ENCODE measurements around the gene RELB.
"Not testable (repeated sequence)": the region's sequence is repeated elsewhere in the genome, so short reads cannot be mapped to it uniquely, and the experiment has no call there.

The RELB gene

GRCh38 chr19:44988273-44988672, 13.0 kb upstream of the RELB start:
- no peak for DNase-seq

DNA sequence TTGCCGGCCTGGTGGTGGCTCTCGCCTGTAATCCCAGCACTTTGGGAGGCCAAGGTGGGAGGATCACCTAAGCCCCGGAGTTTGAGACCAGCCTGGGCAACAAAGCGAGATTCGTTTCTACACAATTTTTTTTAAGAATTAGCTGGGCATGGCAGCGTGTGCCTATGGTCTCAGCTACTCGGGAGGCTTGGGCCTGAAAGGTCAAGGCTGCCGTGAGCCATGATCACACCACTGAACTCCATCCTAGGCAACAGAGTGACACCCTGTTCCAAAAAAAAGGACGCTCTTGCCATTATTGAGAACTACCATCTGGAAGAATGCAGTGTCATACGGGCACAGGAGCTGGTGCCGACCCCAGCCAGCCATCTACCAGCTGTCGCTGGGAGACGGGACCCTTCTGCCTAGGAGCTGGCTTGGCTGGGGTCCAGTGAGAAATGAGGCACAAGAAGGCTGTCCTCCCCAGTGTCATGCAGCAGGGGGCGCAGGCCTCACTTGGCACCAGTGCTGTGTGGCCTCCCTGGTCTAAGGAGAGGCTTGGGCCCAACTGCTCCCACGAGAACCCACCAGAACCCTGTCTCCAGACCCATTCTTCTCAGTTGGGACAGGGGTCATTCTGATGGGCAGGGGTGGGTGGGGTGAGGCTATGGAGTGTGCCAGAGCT, 12.2 kb upstream of the RELB start:
- DNase-seq = no peak

DNA sequence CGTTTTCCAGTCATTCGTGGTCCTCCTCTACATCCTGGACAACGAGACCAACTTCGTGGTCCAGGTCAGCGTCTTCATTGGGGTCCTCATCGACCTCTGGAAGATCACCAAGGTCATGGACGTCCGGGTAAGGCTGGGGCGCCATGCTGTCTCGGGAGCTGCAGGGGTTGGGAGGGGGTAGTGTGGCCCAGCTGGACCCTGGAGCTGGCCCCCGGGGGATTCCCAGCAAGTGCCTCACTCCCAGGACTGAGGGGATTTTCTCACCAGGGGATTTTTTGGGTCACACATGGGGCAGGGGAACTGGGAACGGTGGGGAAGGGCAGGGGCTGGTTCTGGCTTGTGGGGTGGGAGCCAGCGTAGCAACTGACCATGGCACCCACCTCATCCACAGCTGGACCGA, 10.8 kb upstream of the RELB start:
- DNase-seq = no peak

GRCh38 chr19:44990966-44991365, 10.3 kb upstream of the RELB start:
- no peak for DNase-seq

DNA sequence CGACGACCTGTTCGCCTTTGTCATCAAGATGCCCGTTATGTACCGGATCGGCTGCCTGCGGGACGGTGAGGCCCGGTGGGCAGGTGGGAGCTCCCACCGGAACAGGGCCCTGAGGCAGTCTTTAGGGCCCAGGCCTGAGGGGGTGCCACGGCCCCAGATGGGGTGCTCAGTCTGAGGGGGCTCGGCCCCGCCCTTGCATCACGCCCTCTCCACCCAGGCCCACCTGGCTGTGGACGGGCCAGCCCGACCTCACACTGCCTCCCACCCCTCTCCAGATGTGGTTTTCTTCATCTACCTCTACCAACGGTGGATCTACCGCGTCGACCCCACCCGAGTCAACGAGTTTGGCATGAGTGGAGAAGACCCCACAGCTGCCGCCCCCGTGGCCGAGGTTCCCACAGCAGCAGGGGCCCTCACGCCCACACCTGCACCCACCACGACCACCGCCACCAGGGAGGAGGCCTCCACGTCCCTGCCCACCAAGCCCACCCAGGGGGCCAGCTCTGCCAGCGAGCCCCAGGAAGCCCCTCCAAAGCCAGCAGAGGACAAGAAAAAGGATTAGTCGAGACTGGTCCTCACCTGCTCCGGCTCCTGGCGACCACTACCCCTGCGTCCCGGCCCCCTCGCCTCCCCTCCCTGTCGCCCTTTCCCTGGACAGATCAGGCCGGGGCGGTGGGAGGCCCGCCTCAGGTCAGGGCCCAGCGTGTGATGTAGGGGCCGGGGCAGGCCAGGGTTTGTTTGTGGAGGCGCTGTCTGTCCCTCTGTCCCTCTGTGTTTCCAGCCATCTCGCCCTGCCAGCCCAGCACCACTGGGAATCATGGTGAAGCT, 8.7 kb upstream of the RELB start:
- DNase-seq = no peak

DNA sequence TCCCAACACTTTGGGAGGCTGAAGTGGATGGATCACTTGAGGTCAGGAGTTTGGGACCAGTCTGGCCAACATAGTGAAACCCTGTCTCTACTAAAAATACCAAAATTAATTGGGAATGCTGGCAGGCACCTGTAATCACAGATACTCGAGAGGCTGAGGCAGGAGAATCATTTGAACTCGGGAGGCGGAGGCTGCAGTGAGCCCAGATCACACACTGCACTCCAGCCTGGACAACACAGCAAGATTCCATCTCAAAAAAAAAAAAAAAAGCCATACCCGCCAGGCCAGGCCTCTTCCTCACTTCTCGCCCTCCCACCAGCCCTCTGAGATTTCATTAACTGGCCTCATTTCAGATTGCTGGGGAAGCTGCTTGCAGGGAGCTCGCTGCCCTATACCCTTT, 7.7 kb upstream of the RELB start:
- no peak for DNase-seq

GRCh38 chr19:44993926-44994537, 7.2 kb upstream of the RELB start:
- no peak for DNase-seq

DNA sequence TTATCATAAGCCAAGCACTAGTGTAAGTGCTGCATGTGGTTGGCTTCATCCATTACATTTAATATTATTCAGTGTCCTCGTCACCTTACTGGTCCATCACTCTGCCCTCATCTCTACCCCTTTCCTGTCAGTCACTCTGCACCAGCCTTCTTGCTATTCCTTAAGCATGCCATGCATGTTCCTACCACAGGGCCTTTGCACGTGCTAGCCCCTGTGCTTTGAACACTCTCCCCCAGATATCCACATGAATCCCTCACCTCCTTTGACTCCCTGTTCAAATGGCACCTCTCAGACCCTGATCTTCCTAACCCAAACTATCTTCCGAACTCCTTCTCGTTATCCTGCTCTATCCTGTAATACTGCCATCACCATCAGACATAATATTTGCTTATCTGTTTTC, 3.2 kb upstream of the RELB start:
- DNase-seq = no peak

DNA sequence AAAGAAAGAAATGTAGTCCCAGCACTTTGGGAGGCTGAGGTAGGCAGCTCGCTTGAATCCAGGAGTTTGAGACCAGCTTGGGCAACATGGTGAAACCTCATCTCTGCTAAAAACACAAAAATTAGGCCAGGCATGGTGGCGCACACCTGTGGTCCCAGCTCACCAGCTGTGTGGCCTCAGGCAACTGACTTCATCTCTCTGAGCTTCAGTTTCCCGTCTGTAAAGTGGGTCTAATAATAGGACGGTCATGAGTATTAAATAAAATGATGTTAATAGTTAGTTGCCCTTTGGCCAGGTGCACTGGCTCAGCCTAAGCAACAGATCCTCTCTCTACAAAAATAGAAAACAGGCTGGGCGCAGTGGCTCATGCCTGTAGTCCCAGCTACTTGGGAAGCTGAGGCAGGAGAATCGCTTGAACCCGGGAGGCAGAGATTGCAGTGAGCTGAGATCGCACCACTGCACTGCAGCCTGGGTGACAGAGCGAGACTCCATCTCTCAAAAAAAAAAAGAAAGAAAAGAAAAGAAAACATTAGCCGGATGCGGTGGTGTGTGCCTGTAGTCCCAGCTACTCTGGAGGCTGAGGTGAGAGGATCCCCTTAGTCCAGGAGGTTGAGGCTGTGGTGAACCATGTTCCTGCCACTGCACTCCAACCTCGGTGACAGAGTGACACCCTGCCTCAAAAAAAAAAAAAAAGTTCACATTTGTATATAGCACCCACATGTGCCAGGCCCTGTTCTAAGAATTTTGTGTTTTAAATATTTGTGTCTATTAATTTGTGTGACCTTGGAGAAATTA, 1.9 kb upstream of the RELB start:
- not testable (repeated sequence) for DNase-seq

- not testable (repeated sequence) for DNase-seq
Observed at GRCh38 chr19:45000665-45001064, 599 bp upstream of the RELB start.

- no peak for DNase-seq
Observed at GRCh38 chr19:45003485-45003884, 2.2 kb downstream of the RELB start.

DNA sequence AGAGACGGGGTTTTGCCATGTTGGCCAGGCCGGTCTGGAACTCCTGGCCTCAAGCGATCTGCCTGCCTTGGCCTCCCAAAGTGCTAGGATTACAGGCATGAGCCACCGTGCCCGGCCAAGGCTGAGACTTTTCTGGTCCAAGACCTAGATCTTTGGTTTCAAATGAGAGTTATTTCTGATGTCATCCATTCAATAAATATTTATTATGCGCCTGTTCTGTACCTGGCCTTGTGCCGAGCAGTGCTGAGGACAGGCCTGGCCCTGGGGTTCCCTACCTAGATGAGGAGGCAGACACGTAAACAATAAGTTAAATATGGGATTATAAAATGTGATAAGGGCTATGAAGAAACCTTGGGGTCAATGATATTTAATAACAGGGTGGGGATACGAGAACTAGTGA, 4.5 kb downstream of the RELB start:
- DNase-seq = no peak

- no peak for DNase-seq
Observed at GRCh38 chr19:45008552-45008951, 7.3 kb downstream of the RELB start.

- no peak for DNase-seq
Observed at GRCh38 chr19:45009625-45010255, 8.5 kb downstream of the RELB start.

- DNase-seq = no peak
Observed at GRCh38 chr19:45010306-45010705, 9.0 kb downstream of the RELB start.

DNA sequence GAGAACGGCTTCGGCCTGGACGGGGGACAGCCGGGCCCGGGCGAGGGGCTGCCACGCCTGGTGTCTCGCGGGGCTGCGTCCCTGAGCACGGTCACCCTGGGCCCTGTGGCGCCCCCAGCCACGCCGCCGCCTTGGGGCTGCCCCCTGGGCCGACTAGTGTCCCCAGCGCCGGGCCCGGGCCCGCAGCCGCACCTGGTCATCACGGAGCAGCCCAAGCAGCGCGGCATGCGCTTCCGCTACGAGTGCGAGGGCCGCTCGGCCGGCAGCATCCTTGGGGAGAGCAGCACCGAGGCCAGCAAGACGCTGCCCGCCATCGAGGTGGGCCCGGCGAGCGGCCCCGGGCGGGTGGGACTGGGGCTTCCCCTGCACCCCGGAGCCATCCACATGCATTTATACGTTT, 10.7 kb downstream of the RELB start:
- no peak for DNase-seq

- no peak for DNase-seq
Observed at GRCh38 chr19:45016388-45017314, 15.4 kb downstream of the RELB start.

- DNase-seq = no peak
Observed at GRCh38 chr19:45019187-45019586, 17.9 kb downstream of the RELB start.

- DNase-seq = no peak
Observed at GRCh38 chr19:45020071-45020470, 18.8 kb downstream of the RELB start.

- DNase-seq = no peak
Observed at GRCh38 chr19:45021971-45022370, 20.7 kb downstream of the RELB start.

- no peak for DNase-seq
Observed at GRCh38 chr19:45023048-45023447, 21.8 kb downstream of the RELB start.

DNA sequence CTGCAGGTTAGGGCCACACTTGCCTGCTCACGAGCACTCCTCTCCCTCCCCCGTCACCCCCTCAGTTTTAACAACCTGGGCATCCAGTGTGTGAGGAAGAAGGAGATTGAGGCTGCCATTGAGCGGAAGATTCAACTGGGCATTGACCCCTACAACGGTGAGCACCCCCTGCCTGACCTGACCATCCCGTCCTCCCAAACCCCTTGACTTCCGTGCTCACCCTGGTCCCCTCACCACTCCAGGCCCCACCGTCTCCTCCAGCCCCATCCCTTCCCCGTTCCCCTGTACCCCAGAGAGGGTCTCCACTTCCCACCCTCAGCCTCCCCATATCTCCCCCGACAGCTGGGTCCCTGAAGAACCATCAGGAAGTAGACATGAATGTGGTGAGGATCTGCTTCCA, 24.0 kb downstream of the RELB start:
- DNase-seq = no peak
